HepG2 (cell line): ENCODE measurements around the gene ORM1. TPM values are rescaled to one million over a fixed set of nuclear protein-coding genes. Genes with fewer than 3 reads are reported as not detected.

Experiments
- ATAC-seq: fragments of 200-7000 bp; cut with Tn5 transposase; 3 replicates; pipeline ENCODE4 v1.9.1; 2020; ENCODE audit warnings: mild to moderate bottlenecking, moderate library complexity
- BruUV-seq: library from RNA; stranded (reverse); fragments of 400-500 nt; replicated peaks from 2 replicates; lab custom pipeline; 2021; lab: Mats Ljungman, UMichigan
- CTCF ChIA-PET: fragments of 300-600 bp; formaldehyde crosslinking; extraction: SDS; loops from one replicate; lab custom pipeline; 2021; ENCODE audit warnings: low total read pairs, inconsistent platforms, low intra/inter-chr PET ratio; lab: Yijun Ruan, JAX
- POLR2A ChIA-PET: fragments of 350-600 bp; sonication (Branson Sonifier 250); formaldehyde crosslinking; loops from one replicate; lab custom pipeline; 2020; ENCODE audit warnings: antibody characterized with exemption, inconsistent platforms; lab: Yijun Ruan, JAX
- DNase-seq: peaks from one replicate; pipeline ENCODE4 v3.0.0-alpha.2; 2015; ENCODE audit warnings: low spot score
- FAIRE-seq: peaks from 3 replicates; lab custom pipeline; 2011; peaks lifted over from hg19 to GRCh38; lab: Jason Lieb, UNC
- H2AFZ ChIP-seq: one replicate; pipeline ENCODE4 v1.6.1; 2011; ENCODE audit warnings: low read length, inconsistent platforms
- H3K27ac ChIP-seq: fragments of 300-600 bp; 3 replicates; pipeline ENCODE4 v1.8.0; 2011; ENCODE audit warnings: mixed run types, mild to moderate bottlenecking, mixed read lengths, low read length, inconsistent platforms; ENCODE audit not compliant: insufficient read depth; ENCODE audit errors: extremely low read length
- H3K27me3 ChIP-seq, 2 experiments: fragments of 200-600 bp in 1 of 2; 2 replicates in 1 of 2; 3 replicates in 1 of 2; pipeline versions ENCODE4 v1.6.0 to v1.8.0; 2011; ENCODE audit warnings: low read length in 2 of 2, mild to moderate bottlenecking in 2 of 2, moderate library complexity in 2 of 2, inconsistent platforms in 1 of 2; ENCODE audit not compliant: insufficient read depth in 2 of 2, control insufficient read depth in 1 of 2
- H3K36me3 ChIP-seq, 2 experiments: fragments of 200-600 bp in 1 of 2; replicated peaks in 1 of 2; 2 replicates in 1 of 2; 3 replicates in 1 of 2; pipeline versions ENCODE4 v1.5.1 to v1.8.0; 2011; ENCODE audit warnings: low read length in 2 of 2, inconsistent platforms in 1 of 2; ENCODE audit not compliant: insufficient read depth in 2 of 2, control insufficient read depth in 1 of 2
- H3K4me1 ChIP-seq: 2 replicates; pipeline ENCODE4 v1.5.1; 2012; ENCODE audit warnings: low read length, inconsistent platforms; ENCODE audit not compliant: insufficient read depth
- H3K4me2 ChIP-seq: 2 replicates; pipeline ENCODE4 v1.6.0; 2011; ENCODE audit warnings: low read depth, low read length, inconsistent platforms
- H3K4me3 ChIP-seq, 3 experiments: fragments of 200-600 bp in 1 of 3; sonication (generic), shearing (Covaris generic) in 1 of 3; replicated peaks in 1 of 3; 2 replicates each; pipeline ENCODE4 v1.5.1; 2011 to 2016; ENCODE audit warnings: low read length in 3 of 3, inconsistent platforms in 2 of 3, low read depth in 2 of 3, mild to moderate bottlenecking in 2 of 3, control low read depth in 1 of 3, mixed read lengths in 1 of 3; ENCODE audit not compliant: insufficient read depth in 1 of 3
- H3K79me2 ChIP-seq: one replicate; pipeline ENCODE4 v1.6.1; 2011; ENCODE audit warnings: low read length, inconsistent platforms; ENCODE audit not compliant: insufficient read depth
- H3K9ac ChIP-seq: 2 replicates; pipeline ENCODE4 v1.6.0; 2011; ENCODE audit warnings: mild to moderate bottlenecking, low read depth, low read length, inconsistent platforms; ENCODE audit not compliant: insufficient read depth
- H3K9me3 ChIP-seq: 2 replicates; pipeline ENCODE4 v1.5.1; 2012; ENCODE audit warnings: mild to moderate bottlenecking, low read length
- H4K20me1 ChIP-seq: 2 replicates; pipeline ENCODE4 v1.6.0; 2011; ENCODE audit warnings: inconsistent platforms, mild to moderate bottlenecking, low read length, moderate library complexity; ENCODE audit not compliant: insufficient read depth
- AGO1 ChIP-seq: fragments of 200-400 bp; formaldehyde crosslinking; IDR thresholded peaks from 2 replicates; pipeline ENCODE4 v1.6.1; 2017; ENCODE audit warnings: mild to moderate bottlenecking, low read depth, low read length, moderate library complexity; ENCODE audit not compliant: poor library complexity, severe bottlenecking
- BCL6 ChIP-seq: IDR thresholded peaks from 2 replicates; pipeline ENCODE4 v1.6.1; 2016; ENCODE audit warnings: missing genetic modification reagents, missing compliant biosample characterization
- MAFK ChIP-seq, 2 experiments: IDR thresholded peaks in 1 of 2; conservative IDR thresholded peaks in 1 of 2; 2 replicates each; pipeline ENCODE4 v1.6.1; 2011; ENCODE audit warnings: improper control_type of control experiment in 2 of 2, low read length in 2 of 2
- RARG ChIP-seq: sonication (generic); formaldehyde crosslinking; IDR thresholded peaks from 2 replicates; pipeline ENCODE4 v1.4.0; 2020; ENCODE audit warnings: low read depth, mild to moderate bottlenecking, missing genetic modification reagents
- SAP130 ChIP-seq: IDR thresholded peaks from 2 replicates; pipeline ENCODE4 v1.6.1; 2016; ENCODE audit warnings: low read depth
- SIN3B ChIP-seq: fragments of 150-350 bp; IDR thresholded peaks from 2 replicates; pipeline ENCODE4 v1.6.1; 2014; ENCODE audit warnings: low read length
- ZBTB20 ChIP-seq: sonication (generic); formaldehyde crosslinking; IDR thresholded peaks from 2 replicates; pipeline ENCODE4 v1.8.1; 2023; ENCODE audit warnings: missing genetic modification reagents, low read depth, mild to moderate bottlenecking, borderline replicate concordance
- ZNF329 ChIP-seq: sonication (generic); formaldehyde crosslinking; IDR thresholded peaks from 2 replicates; pipeline ENCODE4 v1.9.0; 2021; ENCODE audit warnings: low read depth, mild to moderate bottlenecking, missing genetic modification reagents
- ZNF567 ChIP-seq: sonication (generic); formaldehyde crosslinking; IDR thresholded peaks from 2 replicates; pipeline ENCODE4 v1.8.1; 2023; ENCODE audit warnings: mild to moderate bottlenecking, missing genetic modification reagents, borderline replicate concordance
- ZNF75D ChIP-seq: sonication (generic); formaldehyde crosslinking; IDR thresholded peaks from 2 replicates; pipeline ENCODE4 v1.8.1; 2023; ENCODE audit warnings: missing genetic modification reagents, mild to moderate bottlenecking, borderline replicate concordance
- ZNF773 ChIP-seq: sonication (generic); formaldehyde crosslinking; IDR thresholded peaks from 2 replicates; pipeline ENCODE4 v1.4.0; 2020; ENCODE audit warnings: missing genetic modification reagents, borderline replicate concordance
- WGBS: methylation state at CpG from one replicate; pipeline ENCODE4 v1.1.6; 2017; ENCODE audit warnings: low lambda C conversion rate; 5-methylcytosine and 5-hydroxymethylcytosine counted together
- in situ Hi-C: cut with HindIII; loops from 2 replicates; pipeline ENCODE4 v1.10.0; 2017; ENCODE audit warnings: low pct_unique_long_range_greater_than_20kb; ENCODE audit not compliant: extremely low pct_ligation_motif_present
- intact Hi-C: fragments of 100-400 bp; cut with micrococcal nuclease; formaldehyde crosslinking; loops from one replicate; pipeline ENCODE4 v1.10.0; 2022; ENCODE audit not compliant: unreplicated experiment
- polyA plus RNA-seq, 8 experiments: library from polyadenylated mRNA; depleted of rRNA in 3 of 8; stranded (reverse) in 7 of 8; unstranded in 1 of 8; fragments of >200 nt; fragmentation: Illumina TruSeq in 4 of 8; extraction: Trizol in 4 of 8; gene quantifications; 2 replicates each; pipeline versions ENCODE4 v1.2.1 to v1.2.3, GENCODE V29; 2011 to 2016; ENCODE audit warnings: low read depth in 4 of 8, missing spikeins in 1 of 8, mixed read lengths in 1 of 8; ENCODE audit not compliant: insufficient read depth in 1 of 8
- total RNA-seq, 5 experiments: library from RNA; depleted of rRNA; stranded (reverse); fragments of >200 nt; fragmentation: Illumina TruSeq; extraction: Trizol; gene quantifications; 2 replicates each; pipeline ENCODE4 v1.2.3, GENCODE V29; 2016; ENCODE audit warnings: low read depth in 1 of 5
- TF ChIP-seq, protein P1 (sequence below), 2 experiments: sonication (generic) in 1 of 2; formaldehyde crosslinking in 1 of 2; IDR thresholded peaks; 2 replicates each; pipeline versions ENCODE4 v1.5.1 to v1.6.1; 2011 to 2020; ENCODE audit warnings: borderline replicate concordance in 1 of 2, low read depth in 1 of 2, low read length in 1 of 2, mild to moderate bottlenecking in 1 of 2, missing genetic modification reagents in 1 of 2, moderate library complexity in 1 of 2

ORM1 gene
- total and polyA plus RNA-seq, 2 of the 13 experiments (the other 11 are each of a cell fraction or from before 2014, with no cell fraction given), result 699 to 1,180 TPM

DNA sequence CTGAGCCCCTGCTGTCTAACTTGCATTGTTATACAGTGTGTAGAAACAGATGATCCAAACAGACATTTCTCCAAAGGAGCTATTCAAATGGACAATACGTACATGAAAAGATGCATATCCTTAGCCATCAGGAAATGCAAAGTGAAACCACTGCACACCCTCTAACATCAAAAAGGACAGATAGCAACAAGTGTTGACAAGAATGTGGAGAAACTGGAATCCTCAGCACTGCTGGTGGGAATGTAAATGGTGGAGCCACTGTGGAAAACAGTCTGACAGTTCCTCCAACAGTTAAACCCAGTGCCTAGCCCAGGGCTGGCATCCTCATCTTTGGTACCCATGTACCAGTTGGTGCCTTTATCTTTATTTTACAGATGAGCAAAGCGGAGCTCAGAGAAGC is 15.3 kb downstream of the ORM1 start:
- no TSS peak for BruUV-seq
- H3K4me2 ChIP-seq, result no peak overlapping the region
- no peak overlapping the region for H3K27ac ChIP-seq
- in situ Hi-C loops (no loop called here), intact Hi-C loops (loop anchor here (5.0 kb wide), 1 partner anchor 49 kb away; the partner anchor contains the start of gene AKNA)
- FAIRE-seq (no peak), DNase-seq (no peak), ATAC-seq (no peak)
- H3K9ac ChIP-seq, result no peak overlapping the region
- H3K9me3 ChIP-seq, result no peaks in the 10 kb centered on the region
- TF ChIP-seq SAP130 (CRISPR knock-in tag), result no peak
- TF ChIP-seq RARG (CRISPR knock-in tag), result no peak
- TF ChIP-seq, protein P1, sequence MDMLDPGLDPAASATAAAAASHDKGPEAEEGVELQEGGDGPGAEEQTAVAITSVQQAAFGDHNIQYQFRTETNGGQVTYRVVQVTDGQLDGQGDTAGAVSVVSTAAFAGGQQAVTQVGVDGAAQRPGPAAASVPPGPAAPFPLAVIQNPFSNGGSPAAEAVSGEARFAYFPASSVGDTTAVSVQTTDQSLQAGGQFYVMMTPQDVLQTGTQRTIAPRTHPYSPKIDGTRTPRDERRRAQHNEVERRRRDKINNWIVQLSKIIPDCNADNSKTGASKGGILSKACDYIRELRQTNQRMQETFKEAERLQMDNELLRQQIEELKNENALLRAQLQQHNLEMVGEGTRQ (IDR thresholded peaks at IDR 0.05; ENCODE audit: low read depth, low read length), result no peak
- TF ChIP-seq, protein P1 (CRISPR knock-in tag; IDR thresholded peaks at IDR 0.05; ENCODE audit: borderline replicate concordance), result no peak
- TF ChIP-seq BCL6, result no peak
- no peak for TF ChIP-seq SIN3B
- TF ChIP-seq ZNF75D (CRISPR knock-in tag), result no peak
- no peak for TF ChIP-seq MAFK (conservative IDR thresholded peaks at IDR 0.05 in 1 of 2, IDR thresholded peaks at IDR 0.05 in 1 of 2; ENCODE audit: low read length in 2 of 2)
- no peak for TF ChIP-seq ZNF567 (CRISPR knock-in tag)
- no peak for TF ChIP-seq AGO1
- no peak for TF ChIP-seq ZNF329 (CRISPR knock-in tag)
- TF ChIP-seq ZNF773, result no peak
- no peak for TF ChIP-seq ZBTB20
- no peaks in the 10 kb centered on the region for H4K20me1 ChIP-seq
- H3K27me3 ChIP-seq, result no peaks in the 10 kb centered on the region
- ChIA-PET POLR2A (no interaction called here), CTCF (no interaction called here)
- no peak overlapping the region for H3K4me3 ChIP-seq
- 76% methylated on average over 2 of the region's 2 CpGs for WGBS
- peaks cover 9% of the 10 kb centered on the region for H3K4me1 ChIP-seq
- peaks cover 1 to 5% of the 10 kb centered on the region in 2 experiments; a peak in 2 of 5 replicates for H3K36me3 ChIP-seq
- no peak overlapping the region for H2AFZ ChIP-seq
- no peaks in the 10 kb centered on the region for H3K79me2 ChIP-seq
